Smooth muscle cell (in vitro differentiated cells): ENCODE results near the gene KLHL30. TPM values are rescaled to one million over a fixed set of nuclear protein-coding genes. Genes with fewer than 3 reads are reported as not detected.

Source experiments
- DNase-seq: peaks from one replicate; lab custom pipeline; 2025; ENCODE audit not compliant: unreplicated experiment; lab: John Stamatoyannopoulos, UW
- H2AFZ ChIP-seq: fragments of 200-600 bp; sonication (generic); 2 replicates; pipeline ENCODE4 v1.6.0; 2016; ENCODE audit warnings: antibody characterized with exemption, low read depth, mild to moderate bottlenecking
- H3F3A ChIP-seq: fragments of 200-600 bp; sonication (generic); 2 replicates; pipeline ENCODE4 v1.6.0; 2017; ENCODE audit warnings: antibody characterized with exemption, low read depth
- H3K27ac ChIP-seq: fragments of 200-600 bp; sonication (generic); 2 replicates; pipeline ENCODE4 v1.5.1; 2016; ENCODE audit warnings: low read depth, mild to moderate bottlenecking
- H3K27me3 ChIP-seq: fragments of 200-600 bp; sonication (generic); 2 replicates; pipeline ENCODE4 v1.6.1; 2016; ENCODE audit warnings: low read depth, mild to moderate bottlenecking
- H3K36me3 ChIP-seq: fragments of 200-600 bp; sonication (generic); 2 replicates; pipeline ENCODE4 v1.5.1; 2016; ENCODE audit warnings: low read depth
- H3K4me1 ChIP-seq: fragments of 200-600 bp; sonication (generic); 2 replicates; pipeline ENCODE4 v1.5.1; 2016; ENCODE audit warnings: low read depth
- H3K4me2 ChIP-seq: fragments of 200-600 bp; sonication (generic); 2 replicates; pipeline ENCODE4 v1.6.0; 2016; ENCODE audit warnings: mild to moderate bottlenecking
- H3K4me3 ChIP-seq: fragments of 200-600 bp; sonication (generic); 2 replicates; pipeline ENCODE4 v1.5.1; 2016; ENCODE audit warnings: mild to moderate bottlenecking
- H3K79me2 ChIP-seq: fragments of 200-600 bp; sonication (generic); 2 replicates; pipeline ENCODE4 v1.6.0; 2016; ENCODE audit warnings: low read depth, mild to moderate bottlenecking
- H3K9ac ChIP-seq: fragments of 200-600 bp; sonication (generic); 2 replicates; pipeline ENCODE4 v1.6.0; 2016; ENCODE audit warnings: low read depth
- H3K9me3 ChIP-seq: fragments of 200-600 bp; sonication (generic); replicated peaks from 2 replicates; pipeline ENCODE4 v1.5.1; 2016; ENCODE audit warnings: low read depth
- H4K20me1 ChIP-seq: fragments of 200-600 bp; sonication (generic); 2 replicates; pipeline ENCODE4 v1.6.0; 2016; ENCODE audit warnings: low read depth
- WGBS: methylation state at CpG from one replicate; pipeline ENCODE4 v1.1.7; 2016; ENCODE audit warnings: low lambda C conversion rate; 5-methylcytosine and 5-hydroxymethylcytosine counted together
- polyA plus RNA-seq: library from polyadenylated mRNA; unstranded; fragments of >200 nt; fragmentation: Nextera tagmentation; extraction: Ambion mirVana; gene quantifications from 2 replicates; pipeline ENCODE4 v1.2.1, GENCODE V29; 2016
- total RNA-seq: library from RNA; depleted of rRNA; stranded (reverse); fragments of >200 nt; gene quantifications from 2 replicates; pipeline ENCODE4 v1.2.3, GENCODE V29; 2014
- TF ChIP-seq, protein P1 (sequence below): fragments of 200-600 bp; sonication (generic); IDR thresholded peaks from 2 replicates; pipeline ENCODE4 v1.5.1; 2017; ENCODE audit warnings: borderline replicate concordance, mild to moderate bottlenecking, antibody characterized with exemption; ENCODE audit not compliant: insufficient read depth, poor library complexity, severe bottlenecking

KLHL30 gene
- total and polyA plus RNA-seq, 2 experiments from 2014 or later, result 0.31 TPM; not detected in 1

DNA sequence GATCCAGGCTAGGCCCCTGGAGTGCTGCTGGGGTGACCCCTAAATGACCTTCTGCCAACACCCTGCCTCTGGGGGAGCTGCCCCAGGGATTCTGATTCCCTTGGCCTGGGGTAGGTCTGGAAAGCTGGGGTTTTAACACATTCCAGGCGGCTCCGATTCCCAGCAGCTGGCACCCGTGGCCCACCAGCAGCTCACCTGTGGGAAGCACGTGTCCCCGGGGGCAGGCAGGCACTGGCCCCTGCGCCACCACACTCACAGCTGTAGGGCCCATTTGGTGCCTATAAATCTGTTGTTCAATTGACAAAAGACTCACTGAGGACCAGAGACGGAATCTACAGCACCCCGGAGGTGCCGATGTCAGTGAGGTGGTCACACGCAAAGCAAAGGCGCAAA is 4.1 kb upstream of the KLHL30 start:
- Histone ChIP-seq H3K9me3 (no peaks in the 10 kb centered on the region), H3F3A (no peaks in the 10 kb centered on the region), H3K4me1 (no peaks in the 10 kb centered on the region), H3K4me3 (no peak overlapping the region), H3K36me3 (no peaks in the 10 kb centered on the region), H3K27ac (no peak overlapping the region), H4K20me1 (no peaks in the 10 kb centered on the region), H3K9ac (no peak overlapping the region), H3K79me2 (no peaks in the 10 kb centered on the region), H3K27me3 (no peaks in the 10 kb centered on the region), H2AFZ (no peak overlapping the region), H3K4me2 (no peak overlapping the region)
- no peak for DNase-seq
- 94% methylated on average over 11 of the region's 11 CpGs for WGBS
- TF ChIP-seq, protein P1, sequence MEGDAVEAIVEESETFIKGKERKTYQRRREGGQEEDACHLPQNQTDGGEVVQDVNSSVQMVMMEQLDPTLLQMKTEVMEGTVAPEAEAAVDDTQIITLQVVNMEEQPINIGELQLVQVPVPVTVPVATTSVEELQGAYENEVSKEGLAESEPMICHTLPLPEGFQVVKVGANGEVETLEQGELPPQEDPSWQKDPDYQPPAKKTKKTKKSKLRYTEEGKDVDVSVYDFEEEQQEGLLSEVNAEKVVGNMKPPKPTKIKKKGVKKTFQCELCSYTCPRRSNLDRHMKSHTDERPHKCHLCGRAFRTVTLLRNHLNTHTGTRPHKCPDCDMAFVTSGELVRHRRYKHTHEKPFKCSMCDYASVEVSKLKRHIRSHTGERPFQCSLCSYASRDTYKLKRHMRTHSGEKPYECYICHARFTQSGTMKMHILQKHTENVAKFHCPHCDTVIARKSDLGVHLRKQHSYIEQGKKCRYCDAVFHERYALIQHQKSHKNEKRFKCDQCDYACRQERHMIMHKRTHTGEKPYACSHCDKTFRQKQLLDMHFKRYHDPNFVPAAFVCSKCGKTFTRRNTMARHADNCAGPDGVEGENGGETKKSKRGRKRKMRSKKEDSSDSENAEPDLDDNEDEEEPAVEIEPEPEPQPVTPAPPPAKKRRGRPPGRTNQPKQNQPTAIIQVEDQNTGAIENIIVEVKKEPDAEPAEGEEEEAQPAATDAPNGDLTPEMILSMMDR, result no peak

DNA sequence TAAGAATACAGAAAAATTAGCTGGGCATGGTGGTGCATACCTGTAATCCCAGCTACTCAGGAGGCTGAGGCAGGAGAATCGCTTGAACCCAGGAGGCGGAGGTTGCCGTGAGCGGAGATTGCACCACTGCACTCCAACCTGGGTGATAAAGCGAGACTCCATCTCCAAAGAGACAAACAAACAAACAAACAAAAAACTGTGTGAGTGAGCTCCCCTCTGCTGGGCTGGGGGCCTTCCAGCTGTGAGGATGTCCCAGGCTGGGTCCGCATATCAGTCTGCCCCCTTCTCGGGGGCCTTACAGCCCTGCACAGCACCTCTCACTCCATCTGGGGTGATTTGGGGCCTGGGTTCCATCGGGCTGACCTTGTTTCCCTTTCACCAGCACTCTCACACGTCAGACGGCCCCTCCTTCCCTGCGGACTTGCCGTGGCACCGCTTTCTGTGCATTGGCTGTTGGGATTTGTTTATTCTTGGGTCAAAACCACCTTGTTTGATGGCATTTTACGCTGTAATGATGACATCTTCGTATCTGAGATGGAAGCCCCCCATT is 2.8 kb upstream of the KLHL30 start:
- Histone ChIP-seq H3K27ac (no peak overlapping the region), H3K9me3 (no peaks in the 10 kb centered on the region), H3K4me1 (no peaks in the 10 kb centered on the region), H4K20me1 (no peaks in the 10 kb centered on the region), H2AFZ (no peak overlapping the region), H3K4me2 (no peak overlapping the region), H3K4me3 (no peak overlapping the region), H3F3A (no peaks in the 10 kb centered on the region), H3K9ac (no peak overlapping the region), H3K27me3 (no peaks in the 10 kb centered on the region), H3K79me2 (no peaks in the 10 kb centered on the region), H3K36me3 (no peaks in the 10 kb centered on the region)
- DNase-seq, result no peak
- 92% methylated on average over 15 of the region's 15 CpGs for WGBS
- TF ChIP-seq, protein P1, result no peak

DNA sequence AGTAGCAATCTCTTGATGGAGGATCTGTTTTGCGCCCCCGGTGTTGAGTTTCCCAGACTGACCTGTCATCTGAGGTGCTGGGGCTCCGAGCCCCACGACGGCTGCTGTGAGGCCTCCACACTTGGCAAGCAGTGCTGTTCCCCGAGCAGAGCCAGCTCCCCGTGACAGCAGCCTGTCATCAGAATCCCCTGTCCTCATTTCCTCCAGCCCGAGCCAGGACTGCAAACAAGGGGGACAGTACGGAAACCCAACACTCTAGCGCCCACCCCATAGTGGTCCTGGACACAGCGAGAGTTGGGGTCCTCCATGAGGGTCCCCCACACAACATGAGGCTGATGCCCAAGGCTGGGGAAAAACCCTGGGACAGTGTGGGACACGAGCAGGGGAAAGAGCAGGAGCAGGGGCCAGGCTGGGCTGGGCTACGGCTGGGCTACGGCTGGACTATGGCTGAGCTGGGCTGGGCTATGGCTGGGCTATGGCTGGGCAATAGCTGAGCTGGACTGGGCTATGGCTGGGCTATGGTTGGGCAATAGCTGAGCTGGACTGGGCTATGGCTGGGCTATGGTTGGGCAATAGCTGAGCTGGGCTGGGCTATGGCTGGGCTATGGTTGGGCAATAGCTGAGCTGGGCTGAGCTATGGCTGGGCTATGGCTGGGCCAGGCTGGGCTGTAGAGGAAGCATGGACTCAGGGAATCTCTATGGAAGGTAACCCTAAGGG is 1.5 kb upstream of the KLHL30 start:
- no peaks in the 10 kb centered on the region for H3K36me3 ChIP-seq
- no peak overlapping the region for H3K9ac ChIP-seq
- H3K79me2 ChIP-seq, result no peaks in the 10 kb centered on the region
- WGBS, result 89% methylated on average over 14 of the region's 14 CpGs
- H3K4me2 ChIP-seq, result no peak overlapping the region
- no peaks in the 10 kb centered on the region for H4K20me1 ChIP-seq
- no peaks in the 10 kb centered on the region for H3K4me1 ChIP-seq
- DNase-seq, result no peak
- no peaks in the 10 kb centered on the region for H3K27me3 ChIP-seq
- H3K27ac ChIP-seq, result no peak overlapping the region
- H3K4me3 ChIP-seq, result no peak overlapping the region
- H3K9me3 ChIP-seq, result no peaks in the 10 kb centered on the region
- TF ChIP-seq, protein P1, result no peak
- H3F3A ChIP-seq, result no peaks in the 10 kb centered on the region
- H2AFZ ChIP-seq, result no peak overlapping the region

DNA sequence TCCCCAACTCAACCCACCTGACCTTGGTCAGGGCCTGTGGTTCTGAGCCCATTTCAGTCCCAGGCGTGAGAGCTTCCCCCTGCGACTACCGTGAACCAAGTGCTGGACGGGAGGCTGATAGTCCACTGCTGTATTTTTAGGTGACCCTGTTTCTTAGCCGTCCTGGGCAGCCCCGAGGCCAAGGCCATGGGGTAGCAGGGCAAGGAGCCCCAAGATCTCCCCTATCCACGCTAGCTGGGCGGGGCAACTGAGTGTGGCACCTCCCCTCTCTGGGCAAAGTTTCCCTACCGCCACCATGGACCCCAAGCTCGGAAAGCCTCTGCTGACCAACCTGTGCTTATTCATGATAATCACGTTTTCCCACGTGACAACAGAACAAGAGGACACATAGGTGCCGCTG is 583 bp upstream of the KLHL30 start:
- Histone ChIP-seq H3K27me3 (no peaks in the 10 kb centered on the region), H3K4me3 (no peak overlapping the region), H4K20me1 (no peaks in the 10 kb centered on the region), H3F3A (no peaks in the 10 kb centered on the region), H3K79me2 (no peaks in the 10 kb centered on the region), H3K4me1 (no peaks in the 10 kb centered on the region), H2AFZ (no peak overlapping the region), H3K9ac (no peak overlapping the region), H3K27ac (no peak overlapping the region), H3K36me3 (no peaks in the 10 kb centered on the region), H3K4me2 (no peak overlapping the region), H3K9me3 (no peaks in the 10 kb centered on the region)
- no peak for DNase-seq
- TF ChIP-seq, protein P1, result no peak
- 94% methylated on average over 13 of the region's 13 CpGs for WGBS
